Sigmoid colon (tissue), 7 donors: ENCODE measurements around the gene ARG2. TPM values are rescaled to one million over a fixed set of nuclear protein-coding genes. Genes with fewer than 3 reads are reported as not detected.

ENCODE experiments used
- DNase-seq: peaks from one replicate; pipeline ENCODE4 v3.0.0-alpha.2; 2019
- H3K27ac ChIP-seq, 4 donors: fragments of 200-600 bp; sonication (generic); one replicate each; pipeline ENCODE4 v1.5.1; 2016 to 2019; ENCODE audit warnings: mild to moderate bottlenecking in 1 of 4
- H3K27me3 ChIP-seq, 3 donors: fragments of 200-600 bp; sonication (generic); one replicate each; pipeline ENCODE4 v1.5.1; 2019; ENCODE audit warnings: mild to moderate bottlenecking in 1 of 3
- H3K36me3 ChIP-seq, 4 donors: fragments of 200-600 bp; sonication (generic); one replicate each; pipeline ENCODE4 v1.5.1; 2016 to 2019
- H3K4me1 ChIP-seq, 4 donors: fragments of 200-600 bp; sonication (generic); one replicate each; pipeline ENCODE4 v1.5.1; 2017 to 2019
- H3K4me3 ChIP-seq, 4 donors: fragments of 200-600 bp; sonication (generic); one replicate each; pipeline ENCODE4 v1.5.1; 2017 to 2019; ENCODE audit warnings: mild to moderate bottlenecking in 2 of 4, moderate library complexity in 1 of 4
- H3K9me3 ChIP-seq, 4 donors: fragments of 200-600 bp in 3 of 4; sonication (generic) in 3 of 4; one replicate each; pipeline versions ENCODE4 v1.5.1 to v1.6.1; 2013 to 2019
- CTCF ChIP-seq, 4 experiments: fragments of 450-650 bp in 3 of 4; fragments of 200-600 bp in 1 of 4; IDR thresholded peaks; one replicate each; pipeline ENCODE4 v1.5.1; 2016 to 2019; ENCODE audit warnings: antibody characterized with exemption in 4 of 4, mild to moderate bottlenecking in 3 of 4, moderate library complexity in 2 of 4
- EP300 ChIP-seq, 4 donors: sonication (generic); formaldehyde crosslinking; IDR thresholded peaks; one replicate each; pipeline ENCODE4 v1.6.1; 2017; ENCODE audit warnings: antibody characterized with exemption in 4 of 4
- POLR2A ChIP-seq, 2 donors: fragments of 450-650 bp; IDR thresholded peaks; one replicate each; pipeline ENCODE4 v1.6.1; 2016; ENCODE audit warnings: antibody characterized with exemption in 2 of 2, mild to moderate bottlenecking in 2 of 2, moderate library complexity in 2 of 2
- POLR2AphosphoS5 ChIP-seq, 4 donors: sonication (generic); formaldehyde crosslinking; IDR thresholded peaks; one replicate each; pipeline ENCODE4 v1.6.1; 2017; ENCODE audit warnings: antibody characterized with exemption in 4 of 4
- WGBS, 2 donors: extraction: QIAGEN DNeasy Blood & Tissue Kit; methylation state at CpG; one replicate each; pipeline ENCODE4 v1.1.7; 2013; 5-methylcytosine and 5-hydroxymethylcytosine counted together
- intact Hi-C: fragments of 100-400 bp; cut with DNase I; formaldehyde crosslinking; loops from one replicate; pipeline ENCODE4 v1.15.1; 2023
- polyA plus RNA-seq, 3 donors: library from polyadenylated mRNA; stranded (reverse); fragments of 200-250 nt; gene quantifications; one replicate each; pipeline ENCODE4 v1.2.3, GENCODE V29; 2013
- total RNA-seq, 4 donors: library from RNA; depleted of rRNA; stranded (reverse); fragments of >200 nt; gene quantifications; one replicate each; pipeline ENCODE4 v1.1.0, GENCODE V29; 2016
- donor health status: healthy with polysubstance abuse.
- donor health status: Bipolar disorder and iron deficiency.
- donor health status: healthy.

Gene ARG2
- total and polyA plus RNA-seq, 7 donors: 0.60 to 59.2 (median 5.7) TPM

DNA sequence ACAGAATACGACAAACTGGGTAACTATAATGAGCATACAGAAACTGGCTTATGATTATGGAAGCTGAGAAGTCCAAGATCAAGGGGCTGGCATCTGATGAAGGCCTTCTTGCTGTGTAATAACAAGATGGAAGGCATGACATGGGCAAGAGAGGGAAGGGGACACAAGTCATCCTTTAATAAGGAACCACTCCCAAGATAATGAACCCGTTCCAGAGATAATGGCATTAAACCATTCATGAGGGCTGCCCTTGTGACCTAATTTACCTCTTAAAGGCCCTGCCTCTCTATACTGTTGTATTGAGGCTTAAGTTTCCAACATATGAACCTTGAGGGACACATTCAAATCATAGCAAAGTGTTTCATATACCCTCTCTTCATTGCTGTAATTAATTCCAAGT, 59.3 kb downstream of the ARG2 start:
- Histone ChIP-seq H3K27ac (no peak overlapping the region), H3K27me3 (no peaks in the 10 kb centered on the region), H3K4me3 (no peak overlapping the region), H3K4me1 (peaks cover 0 to 6% (median 5%) of the 10 kb centered on the region in 4 donors), H3K36me3 (peaks cover 0 to 35% (median 7%) of the 10 kb centered on the region in 4 donors), H3K9me3 (no peaks in the 10 kb centered on the region)
- no peak for DNase-seq
- no peak for TF ChIP-seq CTCF (IDR thresholded peaks at IDR 0.05)
- no peak for TF ChIP-seq EP300 (IDR thresholded peaks at IDR 0.05)
- no peak for TF ChIP-seq POLR2AphosphoS5 (IDR thresholded peaks at IDR 0.05)
- no peak for TF ChIP-seq POLR2A (IDR thresholded peaks at IDR 0.05)
- intact Hi-C loops: no loop called here
- WGBS, 2 donors: 87 to 93% methylated on average over 2 of the region's 2 CpGs

DNA sequence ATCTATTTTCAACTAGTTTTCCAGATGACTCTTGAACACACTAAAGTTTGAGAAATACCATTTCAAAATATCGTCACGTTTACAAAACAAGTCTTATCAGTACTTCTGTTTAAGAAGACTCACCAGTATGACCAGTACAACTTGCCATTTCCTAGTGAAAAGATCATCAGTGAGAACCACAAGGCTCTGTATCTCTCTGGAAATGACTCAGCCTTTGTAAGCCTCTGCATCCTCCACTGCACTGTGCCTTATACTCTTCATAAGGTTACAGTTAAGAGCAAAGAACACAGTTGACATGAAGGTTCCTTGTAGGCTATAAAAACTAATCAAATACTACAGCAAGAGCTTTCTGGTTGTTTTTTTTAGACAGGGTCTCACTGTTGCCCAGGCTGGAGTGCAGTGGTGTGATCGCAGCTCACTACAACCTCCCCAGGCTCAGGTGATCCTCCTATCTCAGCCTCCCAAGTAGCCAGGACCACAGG, 60.4 kb downstream of the ARG2 start:
- H3K27ac ChIP-seq: no peak overlapping the region
- no peak overlapping the region for H3K4me3 ChIP-seq
- no peaks in the 10 kb centered on the region for H3K27me3 ChIP-seq
- WGBS, 2 donors: 83 to 90% methylated on average over 3 of the region's 3 CpGs
- peaks cover 0 to 46% (median 7%) of the 10 kb centered on the region in 4 donors for H3K36me3 ChIP-seq
- peaks cover 0 to 6% (median 4%) of the 10 kb centered on the region in 4 donors for H3K4me1 ChIP-seq
- H3K9me3 ChIP-seq: no peaks in the 10 kb centered on the region
- no peak for TF ChIP-seq POLR2A (IDR thresholded peaks at IDR 0.05)
- TF ChIP-seq POLR2AphosphoS5 (IDR thresholded peaks at IDR 0.05): no peak
- TF ChIP-seq CTCF (IDR thresholded peaks at IDR 0.05): no peak
- no peak for TF ChIP-seq EP300 (IDR thresholded peaks at IDR 0.05)
- DNase-seq: no peak
- intact Hi-C loops: no loop called here

- Histone ChIP-seq H3K4me3 (no peak overlapping the region), H3K36me3 (peaks cover 0 to 54% (median 9%) of the 10 kb centered on the region in 4 donors), H3K9me3 (no peaks in the 10 kb centered on the region), H3K27ac (no peak overlapping the region), H3K27me3 (no peaks in the 10 kb centered on the region), H3K4me1 (no peaks in the 10 kb centered on the region)
- no peak for DNase-seq
- WGBS, 2 donors: 53 to 67% methylated on average over 2 of the region's 2 CpGs
- intact Hi-C loops: no loop called here
- no peak for TF ChIP-seq CTCF (IDR thresholded peaks at IDR 0.05)
- no peak for TF ChIP-seq POLR2AphosphoS5 (IDR thresholded peaks at IDR 0.05)
- no peak for TF ChIP-seq POLR2A (IDR thresholded peaks at IDR 0.05)
- TF ChIP-seq EP300 (IDR thresholded peaks at IDR 0.05): no peak
Observed at GRCh38 chr14:67680941-67681340, 61.2 kb downstream of the ARG2 start.

- no peaks in the 10 kb centered on the region for H3K27me3 ChIP-seq
- H3K36me3 ChIP-seq: peaks cover under 1 to 70% (median 14%) of the 10 kb centered on the region in 4 donors
- H3K4me1 ChIP-seq: no peaks in the 10 kb centered on the region
- no peak overlapping the region for H3K4me3 ChIP-seq
- intact Hi-C loops: no loop called here
- TF ChIP-seq CTCF (IDR thresholded peaks at IDR 0.05): no peak
- TF ChIP-seq EP300 (IDR thresholded peaks at IDR 0.05): no peak
- no peak for TF ChIP-seq POLR2AphosphoS5 (IDR thresholded peaks at IDR 0.05)
- no peak for TF ChIP-seq POLR2A (IDR thresholded peaks at IDR 0.05)
- no peak for DNase-seq
- no peaks in the 10 kb centered on the region for H3K9me3 ChIP-seq
- H3K27ac ChIP-seq: no peak overlapping the region
Observed at GRCh38 chr14:67683842-67684241, 64.1 kb downstream of the ARG2 start.

DNA sequence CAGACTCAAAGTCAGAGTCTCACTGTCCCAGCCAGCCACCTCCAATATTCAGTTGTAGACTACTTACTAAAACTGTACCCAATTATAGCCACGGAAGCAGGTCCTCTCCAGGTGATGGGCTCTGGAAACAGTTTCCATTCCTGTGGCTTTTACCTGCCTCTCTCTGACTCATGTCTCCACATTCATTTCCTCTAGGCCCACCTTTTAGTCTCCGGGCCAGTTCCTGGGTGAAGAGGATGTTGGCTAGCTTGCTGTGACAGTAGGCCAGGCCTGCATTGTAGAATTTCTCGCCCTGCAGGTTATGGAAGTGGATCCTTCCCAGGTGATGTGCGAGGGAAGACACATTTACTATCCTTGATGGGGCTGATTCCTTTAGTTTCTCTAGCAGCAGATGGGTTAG, 70.3 kb downstream of the ARG2 start:
- 95 to 96% methylated on average over 4 of the region's 4 CpGs for WGBS, 2 donors
- intact Hi-C loops: no loop called here
- Histone ChIP-seq H3K9me3 (no peaks in the 10 kb centered on the region), H3K36me3 (peaks cover 12 to 73% (median 31%) of the 10 kb centered on the region in 4 donors), H3K4me1 (peaks cover 0 to 23% (median 17%) of the 10 kb centered on the region in 4 donors), H3K27me3 (no peaks in the 10 kb centered on the region), H3K4me3 (no peak overlapping the region), H3K27ac (no peak overlapping the region)
- TF ChIP-seq CTCF (IDR thresholded peaks at IDR 0.05): no peak
- no peak for TF ChIP-seq POLR2AphosphoS5 (IDR thresholded peaks at IDR 0.05)
- TF ChIP-seq POLR2A (IDR thresholded peaks at IDR 0.05): no peak
- TF ChIP-seq EP300 (IDR thresholded peaks at IDR 0.05): no peak
- no peak for DNase-seq
